ENCODE results near the gene EPC2.
"Not testable (repeated sequence)": the region's sequence is repeated elsewhere in the genome, so short reads cannot be mapped to it uniquely, and the experiment has no call there.

EPC2 gene

DNA sequence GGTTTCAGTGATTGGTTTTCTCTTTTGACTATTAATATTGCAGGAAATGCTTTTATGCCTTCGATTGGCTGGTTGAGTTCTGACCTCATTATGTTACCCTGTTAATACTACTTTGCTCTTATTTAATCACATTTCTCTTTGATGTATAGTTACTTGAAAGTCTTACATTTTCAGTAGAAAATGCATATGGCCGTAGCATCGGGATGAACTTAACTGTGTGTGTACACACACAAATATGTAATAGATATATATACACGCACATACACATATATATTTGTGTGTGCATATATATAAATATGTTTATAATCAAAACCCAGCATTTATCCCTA is 1.6 kb downstream of the EPC2 start:
- no peak for DNase-seq
- Histone ChIP-seq H3K4me3 (ENCODE audit: low read depth, low read length) (peak overlapping the region; percentile 89), H3K27me3 (ENCODE audit: insufficient read depth, low read depth, severe bottlenecking) (no peaks in the 10 kb centered on the region), H3K9me3 (ENCODE audit: severe bottlenecking) (no peaks in the 10 kb centered on the region), H3K36me3 (0 out of 2 replicates have a peak, but pooled peaks cover 3% of the 10 kb centered on the region), H3K27ac (no peak overlapping the region)
- TF ChIP-seq, protein P1, sequence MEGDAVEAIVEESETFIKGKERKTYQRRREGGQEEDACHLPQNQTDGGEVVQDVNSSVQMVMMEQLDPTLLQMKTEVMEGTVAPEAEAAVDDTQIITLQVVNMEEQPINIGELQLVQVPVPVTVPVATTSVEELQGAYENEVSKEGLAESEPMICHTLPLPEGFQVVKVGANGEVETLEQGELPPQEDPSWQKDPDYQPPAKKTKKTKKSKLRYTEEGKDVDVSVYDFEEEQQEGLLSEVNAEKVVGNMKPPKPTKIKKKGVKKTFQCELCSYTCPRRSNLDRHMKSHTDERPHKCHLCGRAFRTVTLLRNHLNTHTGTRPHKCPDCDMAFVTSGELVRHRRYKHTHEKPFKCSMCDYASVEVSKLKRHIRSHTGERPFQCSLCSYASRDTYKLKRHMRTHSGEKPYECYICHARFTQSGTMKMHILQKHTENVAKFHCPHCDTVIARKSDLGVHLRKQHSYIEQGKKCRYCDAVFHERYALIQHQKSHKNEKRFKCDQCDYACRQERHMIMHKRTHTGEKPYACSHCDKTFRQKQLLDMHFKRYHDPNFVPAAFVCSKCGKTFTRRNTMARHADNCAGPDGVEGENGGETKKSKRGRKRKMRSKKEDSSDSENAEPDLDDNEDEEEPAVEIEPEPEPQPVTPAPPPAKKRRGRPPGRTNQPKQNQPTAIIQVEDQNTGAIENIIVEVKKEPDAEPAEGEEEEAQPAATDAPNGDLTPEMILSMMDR (IDR thresholded peaks at IDR 0.05; ENCODE audit: low read depth, low read length) = no peak

DNA sequence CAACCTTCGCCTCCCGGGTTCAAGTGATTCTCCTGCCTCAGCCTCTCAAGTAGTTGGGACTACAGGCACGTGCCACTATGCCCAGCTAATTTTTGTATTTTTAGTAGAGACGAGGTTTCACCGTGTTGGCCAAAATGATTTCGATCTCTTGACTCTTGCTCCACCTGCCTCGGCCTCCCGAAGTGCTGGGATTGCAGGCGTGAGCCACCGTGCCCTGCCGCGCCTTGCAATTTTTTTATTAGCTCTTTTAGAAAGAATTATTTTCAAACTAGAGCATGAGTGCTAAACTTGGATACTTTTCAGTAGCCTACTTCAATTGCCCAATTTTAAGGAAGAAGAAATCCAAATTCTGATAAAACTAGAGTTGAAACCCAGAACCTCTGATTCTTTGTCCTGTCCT is 3.2 kb downstream of the EPC2 start:
- not testable (repeated sequence) for H3K9me3 ChIP-seq (ENCODE audit: severe bottlenecking); H3K4me3 ChIP-seq (ENCODE audit: low read depth, low read length); DNase-seq; H3K27ac ChIP-seq; H3K36me3 ChIP-seq; H3K27me3 ChIP-seq (ENCODE audit: insufficient read depth, low read depth, severe bottlenecking)

DNA sequence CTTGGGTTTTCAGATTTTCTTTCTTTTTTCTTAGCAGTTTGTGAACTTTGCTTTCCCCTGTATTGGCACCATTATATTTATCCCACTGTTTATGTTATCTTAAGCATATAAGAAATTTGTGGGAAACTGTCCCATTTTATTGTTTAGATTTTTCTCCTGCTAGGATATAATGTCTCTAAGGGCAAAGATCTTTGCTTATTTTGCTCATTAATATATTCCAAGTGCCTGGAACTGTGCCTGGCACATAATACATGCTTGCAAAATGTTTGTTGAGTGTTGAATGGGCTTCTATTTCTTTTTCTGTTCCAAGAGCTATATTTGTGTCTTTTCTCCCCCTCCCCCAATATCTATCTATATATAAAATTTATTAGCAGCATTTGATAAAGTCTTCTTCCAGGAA is 5.4 kb downstream of the EPC2 start:
- no peaks in the 10 kb centered on the region for H3K27me3 ChIP-seq (ENCODE audit: insufficient read depth, low read depth, severe bottlenecking)
- H3K9me3 ChIP-seq (ENCODE audit: severe bottlenecking) = no peaks in the 10 kb centered on the region
- TF ChIP-seq, protein P1 (IDR thresholded peaks at IDR 0.05; ENCODE audit: low read depth, low read length) = no peak

DNA sequence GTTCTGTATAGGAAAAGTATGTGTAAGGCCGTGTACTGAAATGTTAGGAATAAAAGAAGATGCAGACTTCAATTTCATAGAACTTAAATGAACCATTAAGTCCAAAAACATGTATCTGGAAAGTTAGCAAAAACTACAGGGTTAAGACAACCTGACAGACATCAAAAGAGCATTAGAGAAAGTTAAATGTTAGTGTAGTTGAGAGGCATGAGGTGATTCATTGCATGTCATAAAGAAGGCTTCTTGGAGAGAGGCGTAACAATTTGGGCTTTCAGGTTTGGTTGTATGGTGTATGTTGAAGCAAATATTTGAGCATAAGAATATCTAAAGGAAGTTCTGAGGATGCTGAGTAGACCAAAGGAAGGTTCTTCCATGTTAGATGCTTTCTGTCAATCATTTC is 6.3 kb downstream of the EPC2 start:
- Histone ChIP-seq H3K9me3 (ENCODE audit: severe bottlenecking) (no peaks in the 10 kb centered on the region), H3K4me3 (ENCODE audit: low read depth, low read length) (no peak overlapping the region), H3K36me3 (0 out of 2 replicates have a peak, but pooled peaks cover 3% of the 10 kb centered on the region), H3K27me3 (ENCODE audit: insufficient read depth, low read depth, severe bottlenecking) (no peaks in the 10 kb centered on the region), H3K27ac (no peak overlapping the region)
- no peak for DNase-seq
- TF ChIP-seq, protein P1 (IDR thresholded peaks at IDR 0.05; ENCODE audit: low read depth, low read length) = no peak

More for the DNA sequence above, 5.4 kb downstream of the EPC2 start:
- Histone ChIP-seq H3K4me3 (ENCODE audit: low read depth, low read length) (no peak overlapping the region), H3K27ac (no peak overlapping the region), H3K36me3 (0 out of 2 replicates have a peak, but pooled peaks cover 3% of the 10 kb centered on the region)
- no peak for DNase-seq

DNA sequence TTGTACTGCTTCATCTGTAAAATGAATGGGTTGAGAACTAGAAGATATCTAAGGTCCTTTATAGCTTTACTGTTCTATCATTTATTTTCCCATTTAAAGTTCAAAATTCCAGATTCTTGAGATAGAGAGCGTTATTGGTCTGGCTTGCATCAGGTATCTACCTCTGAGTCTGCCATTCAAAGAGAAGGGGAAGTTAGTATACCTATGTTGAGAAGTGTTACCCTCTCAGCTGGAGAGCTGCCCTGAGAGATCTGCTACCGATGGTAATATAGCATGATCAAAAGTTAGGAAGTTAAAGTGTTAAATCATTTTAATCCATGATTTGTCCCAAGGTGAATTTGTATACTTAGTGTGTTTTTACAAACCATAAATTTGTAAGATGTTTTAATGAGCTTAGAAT is 7.4 kb downstream of the EPC2 start:
- TF ChIP-seq, protein P1 (IDR thresholded peaks at IDR 0.05; ENCODE audit: low read depth, low read length) = no peak
- H3K27me3 ChIP-seq (ENCODE audit: insufficient read depth, low read depth, severe bottlenecking) = no peaks in the 10 kb centered on the region
- no peak overlapping the region for H3K4me3 ChIP-seq (ENCODE audit: low read depth, low read length)
- no peak overlapping the region for H3K27ac ChIP-seq
- no peak for DNase-seq
- 0 out of 2 replicates have a peak, but pooled peaks cover 2% of the 10 kb centered on the region for H3K36me3 ChIP-seq
- no peaks in the 10 kb centered on the region for H3K9me3 ChIP-seq (ENCODE audit: severe bottlenecking)

DNA sequence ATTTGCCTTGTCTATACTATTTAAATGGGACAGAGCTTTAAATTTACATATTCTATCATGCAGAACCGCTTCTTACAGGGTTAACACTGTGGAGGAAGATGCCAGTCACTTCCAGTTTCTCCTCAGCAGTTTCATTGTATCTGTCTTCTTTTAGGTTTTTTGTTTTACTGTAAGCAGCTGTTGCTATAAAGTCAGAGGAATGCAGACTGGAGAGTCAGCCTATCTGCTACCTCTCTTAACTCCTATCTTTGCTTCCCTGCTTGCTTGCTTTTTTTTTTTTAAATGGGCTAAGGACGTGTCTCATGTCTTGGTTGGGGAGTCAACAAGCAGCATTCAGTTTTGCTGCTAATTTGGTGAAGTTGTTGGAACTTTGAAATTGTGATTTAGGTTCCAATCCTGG is 8.9 kb downstream of the EPC2 start:
- TF ChIP-seq, protein P1 (IDR thresholded peaks at IDR 0.05; ENCODE audit: low read depth, low read length) = no peak
- Histone ChIP-seq H3K27me3 (ENCODE audit: insufficient read depth, low read depth, severe bottlenecking) (no peaks in the 10 kb centered on the region), H3K4me3 (ENCODE audit: low read depth, low read length) (no peak overlapping the region), H3K36me3 (no peaks in the 10 kb centered on the region), H3K27ac (no peak overlapping the region), H3K9me3 (ENCODE audit: severe bottlenecking) (no peaks in the 10 kb centered on the region)
- DNase-seq = no peak

All from WERI-Rb-1 (cell line).